Measurements from ENCODE around the gene GPR33. TPM values are rescaled to one million over a fixed set of nuclear protein-coding genes. Genes with fewer than 3 reads are reported as not detected.

The GPR33 gene
- total RNA-seq = not detected in 2 replicates

DNA sequence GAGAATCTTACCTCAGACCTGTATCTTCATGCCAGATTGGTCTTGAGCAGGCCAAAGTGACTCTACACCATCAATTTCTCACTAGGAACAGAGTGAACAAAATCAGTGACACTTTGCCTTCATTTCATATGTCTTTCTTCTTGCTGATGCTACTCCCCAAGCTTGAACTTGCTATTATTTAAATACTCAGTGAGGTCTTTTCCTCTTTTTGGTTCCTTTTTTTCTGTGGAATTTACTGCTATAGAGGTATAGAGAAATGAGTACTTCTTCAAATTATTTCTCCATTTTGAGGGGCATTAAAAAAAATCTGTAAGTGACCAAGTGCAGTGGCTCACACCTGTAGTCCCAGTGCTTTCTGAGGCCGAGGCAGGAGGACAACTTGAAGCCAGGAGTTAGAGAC is at the start of gene GPR33:
TSS of gene GPR33 (minus strand) at position 154 of the 400 bp plus-strand sequence. CDS start 4,074 bp downstream, outside the sequence.

DNA sequence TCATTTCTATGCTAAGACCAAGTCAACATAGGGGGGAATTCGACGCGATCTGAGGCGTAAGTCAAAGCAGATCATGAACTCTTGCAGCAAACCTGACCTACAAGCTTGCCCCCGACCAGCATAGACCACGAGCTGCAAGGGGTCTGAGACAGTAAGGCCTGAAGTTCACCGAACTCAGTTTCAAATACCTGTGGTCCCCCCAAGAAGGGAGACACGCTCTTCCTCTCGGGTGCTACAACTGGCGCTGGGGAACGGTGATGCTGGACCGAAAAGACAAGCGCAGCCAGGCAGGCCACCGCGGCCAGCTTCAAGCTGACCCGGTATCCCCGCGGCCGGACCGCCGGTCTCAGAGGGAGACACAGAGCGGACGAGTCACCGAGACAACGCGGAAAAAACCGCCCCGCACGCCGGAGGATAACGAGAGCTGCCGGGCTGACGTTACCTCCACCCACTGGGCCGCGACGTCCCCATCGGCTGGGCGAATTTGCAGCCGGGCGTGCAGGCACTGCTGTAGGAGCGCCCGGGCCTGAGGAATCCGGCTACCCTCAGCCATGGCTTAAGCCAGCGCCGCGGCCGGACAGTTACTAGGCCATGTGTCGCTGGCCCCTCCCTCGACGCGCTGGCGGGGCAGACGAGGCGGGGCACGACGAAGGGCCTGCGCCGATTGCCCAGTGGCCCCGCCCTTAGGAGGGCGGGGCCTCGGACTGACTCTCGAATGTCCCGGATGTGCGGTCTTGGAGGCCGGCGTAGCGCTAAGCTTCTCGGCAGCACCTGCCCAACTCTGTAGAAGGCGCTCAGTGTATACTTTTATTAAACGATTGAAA is 30.8 kb downstream of the GPR33 start, which contains the start of gene DTD2:
TSS of gene DTD2 (minus strand) at position 666 of the 824 bp plus-strand sequence. CDS start at position 553, 113 bp downstream.

Other genes starting within 250 kb of the GPR33 start
- gene HEATR5A, start 67.5 kb downstream of the GPR33 start, total RNA-seq = 30.9 and 69.3 TPM in 2 replicates
- gene DTD2, start 30.5 kb downstream of the GPR33 start, total RNA-seq = 33.5 and 40.6 TPM in 2 replicates
- gene NUBPL, start 73.4 kb upstream of the GPR33 start, total RNA-seq = 6.5 and 11.1 TPM in 2 replicates

Data from epithelial cell of umbilical artery (primary cell).